Stimulated activated naive CD8-positive, alpha-beta T cell treated with anti-CD3 and anti-CD28 coated beads, Interleukin-15, amount 100 ng/mL, for 72 hours (primary cell): Measurements from ENCODE around the gene KHDRBS1.
"Not testable (repeated sequence)": the region's sequence is repeated elsewhere in the genome, so short reads cannot be mapped to it uniquely, and the experiment has no call there.

ENCODE experiments used
- ATAC-seq: fragments of 150-1000 bp; cut with Tn5 transposase; 2 replicates; pipeline ENCODE4 v1.10.0; 2021; ENCODE audit warnings: mild to moderate bottlenecking, moderate library complexity
- DNase-seq, 2 donors: peaks; one replicate each; pipeline ENCODE4 v3.0.0; 2021 to 2022
- H3K27ac Mint-ChIP-seq, 2 donors: one replicate each; pipeline ENCODE4 v1.8.0; 2022; ENCODE audit warnings: mild to moderate bottlenecking in 2 of 2, mixed read lengths in 2 of 2, moderate library complexity in 2 of 2
- H3K27me3 Mint-ChIP-seq: one replicate; pipeline ENCODE4 v1.8.0; 2022; ENCODE audit warnings: mixed read lengths
- H3K4me1 Mint-ChIP-seq: one replicate; pipeline ENCODE4 v1.8.0; 2022; ENCODE audit warnings: mild to moderate bottlenecking, mixed read lengths
- H3K4me3 Mint-ChIP-seq, 2 donors: one replicate each; pipeline ENCODE4 v1.8.0; 2022; ENCODE audit warnings: mild to moderate bottlenecking in 2 of 2, mixed read lengths in 2 of 2, moderate library complexity in 1 of 2
- H3K9me3 Mint-ChIP-seq, 2 donors: one replicate each; pipeline ENCODE4 v1.8.0; 2022; ENCODE audit warnings: mixed read lengths in 2 of 2

Gene KHDRBS1

GRCh38 chr1:31996121-31996520, 17.5 kb upstream of the KHDRBS1 start:
- ATAC-seq, H3K27ac Mint-ChIP-seq, H3K4me1 Mint-ChIP-seq, DNase-seq, H3K4me3 Mint-ChIP-seq, H3K27me3 Mint-ChIP-seq, H3K9me3 Mint-ChIP-seq: not testable (repeated sequence)

DNA sequence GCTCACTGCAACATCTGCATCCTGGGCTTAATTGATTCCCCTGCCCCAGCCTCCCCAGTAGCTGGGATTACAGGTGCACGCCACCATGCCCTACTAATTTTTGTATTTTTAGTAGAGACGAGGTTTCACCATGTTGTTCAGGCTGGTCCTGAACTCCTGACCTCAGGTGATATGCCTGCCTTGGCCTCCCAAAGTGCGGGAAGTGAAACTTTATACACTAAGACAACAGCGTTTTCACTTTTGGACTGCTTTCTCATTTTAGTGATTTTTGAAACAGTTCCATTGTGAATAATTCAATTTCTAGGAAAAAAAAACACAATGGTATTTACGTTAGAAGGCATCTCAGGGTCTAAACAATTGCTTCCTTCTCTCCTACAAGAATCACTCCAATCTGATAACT, 11.8 kb upstream of the KHDRBS1 start:
- DNase-seq (no peak), ATAC-seq (no peak)
- H3K27ac Mint-ChIP-seq = no peak overlapping the region
- peaks cover 5% of the 10 kb centered on the region for H3K4me1 Mint-ChIP-seq
- no peaks in the 10 kb centered on the region for H3K9me3 Mint-ChIP-seq
- H3K27me3 Mint-ChIP-seq = no peaks in the 10 kb centered on the region
- no peak overlapping the region for H3K4me3 Mint-ChIP-seq

GRCh38 chr1:32002285-32002684, 11.4 kb upstream of the KHDRBS1 start:
- not testable (repeated sequence) for H3K27me3 Mint-ChIP-seq, H3K9me3 Mint-ChIP-seq, H3K27ac Mint-ChIP-seq, ATAC-seq, H3K4me1 Mint-ChIP-seq, H3K4me3 Mint-ChIP-seq, DNase-seq

DNA sequence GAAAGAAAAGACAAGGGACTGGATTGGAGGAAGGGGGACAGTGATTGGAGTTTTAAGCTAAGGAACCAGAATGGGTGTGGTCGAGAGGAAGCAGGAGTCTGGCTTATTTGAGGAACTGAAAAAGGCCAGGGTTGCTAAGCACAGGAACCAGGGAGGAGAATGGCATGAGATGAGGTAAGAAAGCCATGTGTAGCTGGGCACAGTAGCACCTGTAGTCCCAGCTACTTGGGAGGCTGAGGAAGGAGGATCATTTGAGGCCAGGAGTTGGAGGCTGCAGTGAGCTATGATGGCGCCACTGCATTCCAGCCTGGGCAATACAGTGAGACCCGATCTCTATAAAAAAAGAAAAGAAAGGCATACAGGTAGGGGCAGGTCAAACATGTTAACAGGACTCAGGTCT, 8.1 kb upstream of the KHDRBS1 start:
- no peaks in the 10 kb centered on the region for H3K27me3 Mint-ChIP-seq
- H3K4me3 Mint-ChIP-seq = no peak overlapping the region
- ATAC-seq (no peak), DNase-seq (no peak)
- no peak overlapping the region for H3K27ac Mint-ChIP-seq
- H3K4me1 Mint-ChIP-seq = peaks cover 5% of the 10 kb centered on the region
- H3K9me3 Mint-ChIP-seq = no peaks in the 10 kb centered on the region

DNA sequence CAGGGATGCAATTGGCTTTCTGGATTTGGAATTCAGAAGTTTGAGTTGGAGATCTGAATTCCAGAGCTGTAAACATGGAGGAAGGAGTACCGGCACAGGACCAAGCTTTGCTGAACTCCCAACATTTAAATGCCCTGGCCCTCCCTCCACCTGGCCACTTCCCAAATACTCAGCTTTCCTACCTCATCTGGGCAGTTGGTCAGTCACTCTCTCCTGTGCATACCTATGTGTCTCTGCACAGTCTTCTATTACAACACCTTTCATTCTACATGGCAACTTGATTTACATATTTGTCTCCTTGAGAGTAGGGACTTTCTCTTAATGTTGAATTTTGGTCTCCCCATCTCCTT, 6.1 kb upstream of the KHDRBS1 start:
- no peak for ATAC-seq
- Mint-ChIP-seq H3K27ac (no peak overlapping the region), H3K27me3 (no peaks in the 10 kb centered on the region), H3K4me3 (no peak overlapping the region), H3K4me1 (peaks cover 9% of the 10 kb centered on the region), H3K9me3 (no peaks in the 10 kb centered on the region)
- DNase-seq = no peak

DNA sequence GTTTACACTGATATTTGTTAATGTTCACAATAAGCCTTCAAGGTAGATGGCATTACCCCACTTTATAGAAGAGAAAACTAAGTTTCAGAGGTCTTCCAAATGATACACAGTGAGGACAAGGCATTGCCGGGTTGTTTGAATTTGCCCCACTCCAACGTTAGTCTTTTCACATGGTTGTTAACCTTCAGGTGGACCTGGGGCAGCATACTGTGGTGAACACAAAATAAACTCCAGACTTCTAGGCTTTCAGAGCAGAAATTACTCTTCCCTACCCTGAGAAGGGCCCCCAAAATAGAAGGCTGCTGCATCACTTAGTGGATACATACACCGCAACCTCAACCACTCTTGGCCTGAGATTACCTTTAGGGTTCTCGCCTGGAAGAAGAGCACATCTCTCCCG, 3.4 kb upstream of the KHDRBS1 start:
- H3K4me3 Mint-ChIP-seq = no peak overlapping the region
- no peak for ATAC-seq

DNA sequence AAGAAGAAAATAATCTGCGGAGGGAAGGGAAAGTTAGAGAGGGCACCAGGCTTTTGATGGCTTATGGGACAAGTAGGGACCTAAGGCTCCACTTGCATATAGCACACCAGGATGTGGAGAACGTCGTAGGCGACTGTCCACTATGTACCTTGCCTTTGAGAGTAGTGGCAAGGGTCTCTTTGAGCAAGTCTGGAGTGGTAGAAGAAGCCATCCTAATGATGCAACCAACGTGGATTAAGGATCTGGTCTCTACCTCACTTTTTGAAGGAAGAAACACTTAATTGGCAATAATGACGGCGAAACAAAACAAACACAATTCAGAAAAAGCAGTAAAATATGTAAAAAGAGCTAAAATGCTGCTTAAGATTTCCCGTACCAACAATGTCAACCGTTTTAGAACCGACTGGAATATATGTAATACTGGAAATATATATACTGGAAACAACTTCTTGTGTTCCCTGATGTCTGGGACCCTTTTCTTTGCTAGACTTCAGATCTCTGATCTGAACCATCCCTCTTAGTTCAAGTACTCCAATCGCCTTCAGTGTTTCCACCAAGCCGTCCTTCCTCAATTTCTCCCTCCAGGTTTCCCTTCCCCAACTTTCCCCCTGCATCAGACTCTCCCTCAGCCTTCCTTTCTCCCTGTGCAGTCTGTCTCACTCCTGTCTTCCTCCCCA, 821 bp upstream of the KHDRBS1 start:
- DNase-seq (no peak), ATAC-seq (no peak)
- H3K4me1 Mint-ChIP-seq = peaks cover 31% of the 10 kb centered on the region
- no peaks in the 10 kb centered on the region for H3K27me3 Mint-ChIP-seq
- H3K9me3 Mint-ChIP-seq = no peaks in the 10 kb centered on the region
- H3K4me3 Mint-ChIP-seq = peak overlapping the region; percentile 79 to 95
- peak overlapping the region; percentile 92 to 96 for H3K27ac Mint-ChIP-seq

More for the DNA sequence above, 3.4 kb upstream of the KHDRBS1 start:
- H3K9me3 Mint-ChIP-seq = no peaks in the 10 kb centered on the region
- H3K4me1 Mint-ChIP-seq = peaks cover 13% of the 10 kb centered on the region
- H3K27me3 Mint-ChIP-seq = no peaks in the 10 kb centered on the region
- no peak overlapping the region for H3K27ac Mint-ChIP-seq
- no peak for DNase-seq

- Mint-ChIP-seq H3K4me3 (peak overlapping the region; percentile 83 to 93), H3K4me1 (peaks cover 44% of the 10 kb centered on the region)
These were observed 705 bp downstream of the KHDRBS1 start for GRCh38 chr1:32014199-32014947.

GRCh38 chr1:32014948-32015273, 1.2 kb downstream of the KHDRBS1 start:
- ATAC-seq = peak; percentile 21
- peak; percentile 25 to 37 for DNase-seq
- peak overlapping the region; percentile 83 to 93 for H3K4me3 Mint-ChIP-seq
- H3K27ac Mint-ChIP-seq = peak overlapping the region; percentile 90 to 99
- H3K27me3 Mint-ChIP-seq = no peaks in the 10 kb centered on the region
- H3K9me3 Mint-ChIP-seq = no peaks in the 10 kb centered on the region
- H3K4me1 Mint-ChIP-seq = peaks cover 50% of the 10 kb centered on the region

More at GRCh38 chr1:32014199-32014947, 705 bp downstream of the KHDRBS1 start:
- Mint-ChIP-seq H3K27ac (peak overlapping the region; percentile 90 to 99), H3K27me3 (no peaks in the 10 kb centered on the region), H3K9me3 (no peaks in the 10 kb centered on the region)
- ATAC-seq = peak; percentile 30
- DNase-seq = peak in 1 of 2 donors; percentile 43

- no peak overlapping the region for H3K27ac Mint-ChIP-seq
- ATAC-seq (no peak), DNase-seq (no peak)
- no peaks in the 10 kb centered on the region for H3K9me3 Mint-ChIP-seq
- peak overlapping the region in 1 of 2 donors; percentile 21 for H3K4me3 Mint-ChIP-seq
- H3K27me3 Mint-ChIP-seq = no peaks in the 10 kb centered on the region
- peaks cover 67% of the 10 kb centered on the region for H3K4me1 Mint-ChIP-seq
These were observed 6.7 kb downstream of the KHDRBS1 start for GRCh38 chr1:32020339-32020738.

GRCh38 chr1:32021574-32022018, 7.9 kb downstream of the KHDRBS1 start:
- not testable (repeated sequence) for H3K4me3 Mint-ChIP-seq, H3K9me3 Mint-ChIP-seq, H3K27me3 Mint-ChIP-seq, DNase-seq, ATAC-seq
- Mint-ChIP-seq H3K27ac (peak overlapping the region in 1 of 2 donors; percentile 42), H3K4me1 (peaks cover 62% of the 10 kb centered on the region)

GRCh38 chr1:32023351-32023750, 9.7 kb downstream of the KHDRBS1 start:
- Mint-ChIP-seq H3K9me3 (no peaks in the 10 kb centered on the region), H3K4me1 (peaks cover 64% of the 10 kb centered on the region), H3K27me3 (no peaks in the 10 kb centered on the region), H3K27ac (peak overlapping the region in 1 of 2 donors; percentile 52), H3K4me3 (no peak overlapping the region)
- ATAC-seq (no peak), DNase-seq (no peak)

DNA sequence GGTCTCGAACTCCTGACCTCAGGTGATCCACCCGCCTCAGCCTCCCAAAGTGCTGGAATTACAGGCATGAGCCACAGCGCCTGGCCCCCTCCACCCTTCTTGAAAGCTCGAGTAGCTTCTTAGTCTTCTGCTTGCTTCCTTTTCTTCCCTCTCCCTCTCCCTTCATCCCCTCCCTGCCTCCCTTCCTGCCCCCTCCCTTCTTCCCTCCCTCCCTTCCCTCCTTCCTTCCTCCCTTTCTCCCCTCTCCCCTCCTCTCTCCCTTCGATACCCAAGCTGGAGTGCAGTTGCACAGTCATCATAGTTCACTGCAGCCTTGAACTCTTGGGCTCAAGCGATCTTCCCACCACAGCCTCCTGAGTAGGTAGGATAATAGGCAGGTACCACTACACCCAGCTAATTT, 11.8 kb downstream of the KHDRBS1 start:
- peak overlapping the region in 1 of 2 donors; percentile 76 for H3K27ac Mint-ChIP-seq
- ATAC-seq = no peak
- H3K4me3 Mint-ChIP-seq = no peak overlapping the region
- no peak for DNase-seq
- H3K27me3 Mint-ChIP-seq = no peaks in the 10 kb centered on the region
- H3K9me3 Mint-ChIP-seq = no peaks in the 10 kb centered on the region
- peaks cover 55% of the 10 kb centered on the region for H3K4me1 Mint-ChIP-seq

DNA sequence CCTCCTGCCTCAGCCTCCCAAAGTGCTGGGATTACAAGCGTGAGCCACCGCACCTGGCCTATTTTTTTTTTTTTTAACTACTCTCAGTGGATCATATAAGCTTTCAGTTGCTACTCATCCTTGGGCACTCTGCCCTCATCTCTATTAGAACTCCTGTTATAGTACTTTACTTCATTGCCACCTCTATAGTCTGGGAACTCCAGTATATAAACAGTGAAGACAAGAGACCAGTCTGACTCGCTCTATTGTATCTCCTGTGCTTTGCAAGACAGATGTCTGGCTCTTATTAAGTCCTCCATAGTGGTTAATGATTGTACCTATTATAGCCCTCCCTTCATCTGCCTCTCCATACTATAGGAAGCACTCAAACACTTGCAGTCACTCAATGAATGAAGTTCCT, 15.1 kb downstream of the KHDRBS1 start:
- ATAC-seq = no peak
- Mint-ChIP-seq H3K9me3 (no peaks in the 10 kb centered on the region), H3K27ac (no peak overlapping the region), H3K4me1 (peaks cover 50% of the 10 kb centered on the region), H3K27me3 (no peaks in the 10 kb centered on the region), H3K4me3 (no peak overlapping the region)
- no peak for DNase-seq

- peaks cover 52% of the 10 kb centered on the region for H3K4me1 Mint-ChIP-seq
- DNase-seq (no peak), ATAC-seq (no peak)
- peak overlapping the region in 1 of 2 donors; percentile 72 for H3K27ac Mint-ChIP-seq
- no peaks in the 10 kb centered on the region for H3K9me3 Mint-ChIP-seq
- no peak overlapping the region for H3K4me3 Mint-ChIP-seq
- no peaks in the 10 kb centered on the region for H3K27me3 Mint-ChIP-seq
These were observed 18.1 kb downstream of the KHDRBS1 start for GRCh38 chr1:32031578-32032274.

DNA sequence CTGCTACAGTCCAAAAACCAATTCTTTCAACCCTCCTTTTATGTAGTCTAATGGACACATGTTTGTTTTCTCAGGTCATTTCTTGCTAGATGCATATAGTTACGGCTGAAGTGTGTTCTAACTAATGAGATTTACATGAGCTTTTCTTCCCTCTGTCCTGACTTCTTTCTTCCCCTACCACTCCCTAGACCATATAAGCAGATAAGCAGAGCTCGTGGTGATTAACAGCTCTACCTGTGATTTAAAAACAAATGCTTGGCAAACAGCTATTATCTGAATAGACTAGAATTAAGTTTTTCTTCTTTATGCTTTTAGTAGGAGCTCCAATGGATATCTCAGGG, 18.6 kb downstream of the KHDRBS1 start:
- no peak for ATAC-seq
- H3K4me3 Mint-ChIP-seq = no peak overlapping the region
- peaks cover 50% of the 10 kb centered on the region for H3K4me1 Mint-ChIP-seq
- DNase-seq = no peak
- H3K9me3 Mint-ChIP-seq = no peaks in the 10 kb centered on the region
- no peaks in the 10 kb centered on the region for H3K27me3 Mint-ChIP-seq
- no peak overlapping the region for H3K27ac Mint-ChIP-seq
